Esophagus mucosa (tissue), 1 donor: ENCODE results near the gene DHRS11. TPM values are rescaled to one million over a fixed set of nuclear protein-coding genes. Genes with fewer than 3 reads are reported as not detected.
A peak's percentile ranks its signal among the peaks of the same experiment; 100 is the strongest.
"Not testable (repeated sequence)": the region's sequence is repeated elsewhere in the genome, so short reads cannot be mapped to it uniquely, and the experiment has no call there.

ENCODE experiments used
- ATAC-seq: fragments of 200-7000 bp; cut with Tn5 transposase; one replicate; pipeline ENCODE4 v1.9.1; 2020
- total RNA-seq: library from RNA; stranded (reverse); gene quantifications from one replicate; pipeline ENCODE4 v1.2.4, GENCODE V29; 2023
- donor health status: DM: yes; HTN: yes; CAD: no.

DHRS11 gene
- total RNA-seq, 1 donor from 2014 or later, result 8.4 TPM

GRCh38 chr17:36594626-36595401 is 3.1 kb downstream of the DHRS11 start:
- ATAC-seq, result no peak

- ATAC-seq, result no peak
These were observed 5.5 kb downstream of the DHRS11 start for GRCh38 chr17:36597226-36597625.

GRCh38 chr17:36597866-36598777 is 6.4 kb downstream of the DHRS11 start:
- no peak for ATAC-seq

DNA sequence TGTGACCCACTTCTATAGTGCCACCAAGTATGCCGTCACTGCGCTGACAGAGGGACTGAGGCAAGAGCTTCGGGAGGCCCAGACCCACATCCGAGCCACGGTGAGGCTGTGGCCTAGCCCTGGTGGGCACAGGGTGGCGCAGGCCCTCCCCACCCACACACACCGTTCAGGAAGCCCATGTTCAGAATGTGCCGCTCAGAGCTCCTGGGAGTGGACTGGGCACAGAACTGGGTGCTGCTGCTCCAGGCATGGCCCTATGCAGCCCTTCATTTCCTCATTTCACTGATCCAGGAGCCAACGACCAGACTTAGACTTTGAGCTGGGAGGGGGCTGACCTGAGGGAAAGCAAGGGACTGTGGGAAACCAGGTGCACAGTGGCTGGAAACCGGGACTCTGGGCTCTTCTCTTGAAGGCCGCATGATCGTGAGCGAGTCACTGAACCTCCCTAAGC is 7.3 kb downstream of the DHRS11 start:
- ATAC-seq, result no peak

GRCh38 chr17:36599546-36600250 is 8.0 kb downstream of the DHRS11 start:
- ATAC-seq, result no peak

- ATAC-seq, result no peak
These were observed 8.8 kb downstream of the DHRS11 start for GRCh38 chr17:36600465-36600864.

DNA sequence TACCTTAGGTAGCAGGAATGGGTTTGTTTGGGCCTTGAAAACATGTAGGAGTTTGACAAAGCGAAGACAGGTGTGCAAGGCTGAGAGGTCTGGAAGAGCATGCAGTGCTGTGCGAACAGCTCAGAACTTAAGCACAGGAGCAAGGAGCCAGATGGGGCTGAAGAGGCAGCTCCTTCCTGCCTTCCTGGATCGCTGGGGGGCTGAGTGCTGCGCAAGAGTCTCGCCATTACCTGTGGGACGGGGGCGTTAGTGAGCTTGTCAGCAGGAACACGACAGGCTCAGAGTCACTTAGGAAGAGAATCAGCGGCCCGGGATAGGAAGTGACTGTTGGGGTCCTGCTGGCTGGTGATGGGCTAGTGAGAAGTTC is 9.2 kb downstream of the DHRS11 start:
- peak; percentile 1 for ATAC-seq

GRCh38 chr17:36601303-36602029 is 9.8 kb downstream of the DHRS11 start, which contains the start of gene MRM1:
TSS of gene MRM1 (plus strand) at chr17:36601583. CDS start at chr17:36601811, 228 bp downstream.
- ATAC-seq, result peak; percentile 86

DNA sequence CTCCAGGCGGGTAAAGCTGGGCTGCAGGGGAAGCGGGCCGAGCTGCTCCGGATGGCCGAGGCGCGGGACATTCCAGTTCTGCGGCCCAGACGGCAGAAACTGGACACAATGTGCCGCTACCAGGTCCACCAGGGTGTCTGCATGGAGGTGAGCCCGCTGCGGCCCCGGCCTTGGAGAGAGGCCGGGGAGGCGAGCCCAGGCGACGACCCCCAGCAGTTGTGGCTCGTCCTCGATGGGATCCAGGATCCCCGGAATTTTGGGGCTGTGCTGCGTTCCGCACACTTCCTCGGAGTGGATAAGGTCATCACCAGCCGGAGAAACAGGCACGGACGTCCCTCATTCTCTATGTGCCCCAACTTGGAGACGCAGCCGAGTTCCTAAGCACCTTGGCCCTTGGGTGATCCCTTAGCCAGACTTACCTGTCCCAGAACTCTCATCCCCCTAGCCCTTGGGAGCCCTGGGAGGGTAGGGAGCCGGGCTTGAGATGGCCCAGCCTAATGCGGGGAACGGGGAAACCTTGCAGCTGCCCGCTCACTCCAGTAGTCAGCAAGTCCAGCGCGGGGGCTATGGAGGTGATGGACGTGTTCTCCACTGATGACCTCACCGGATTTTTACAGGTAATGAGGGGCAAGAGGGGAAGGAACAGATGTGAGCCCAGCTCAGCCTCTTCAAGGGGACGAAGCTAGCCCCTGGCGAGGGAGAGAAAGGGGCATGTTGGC is 10.5 kb downstream of the DHRS11 start:
- ATAC-seq, result peak; percentile 24

DNA sequence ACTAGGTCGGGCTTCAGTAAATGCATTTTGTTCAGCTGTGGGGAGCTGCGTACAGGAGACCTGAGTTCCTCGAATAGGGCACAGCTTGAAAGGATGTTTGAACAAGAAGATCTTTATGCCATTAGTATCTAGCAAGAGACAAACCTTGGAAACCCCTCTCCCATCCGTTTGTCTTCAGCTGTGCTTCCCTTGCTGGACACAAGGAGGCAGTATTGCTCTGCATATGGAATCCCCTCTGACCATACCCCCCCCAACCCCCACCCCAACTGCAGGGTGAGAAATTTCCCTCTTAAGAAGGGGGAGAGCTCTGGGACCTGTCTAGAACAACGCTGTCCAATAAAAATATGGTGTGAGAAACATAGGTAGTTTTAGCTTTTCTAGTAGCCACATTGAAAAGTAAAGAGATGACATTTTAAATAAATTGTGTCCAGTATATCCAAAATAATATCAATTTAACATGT is 11.3 kb downstream of the DHRS11 start:
- no peak for ATAC-seq

DNA sequence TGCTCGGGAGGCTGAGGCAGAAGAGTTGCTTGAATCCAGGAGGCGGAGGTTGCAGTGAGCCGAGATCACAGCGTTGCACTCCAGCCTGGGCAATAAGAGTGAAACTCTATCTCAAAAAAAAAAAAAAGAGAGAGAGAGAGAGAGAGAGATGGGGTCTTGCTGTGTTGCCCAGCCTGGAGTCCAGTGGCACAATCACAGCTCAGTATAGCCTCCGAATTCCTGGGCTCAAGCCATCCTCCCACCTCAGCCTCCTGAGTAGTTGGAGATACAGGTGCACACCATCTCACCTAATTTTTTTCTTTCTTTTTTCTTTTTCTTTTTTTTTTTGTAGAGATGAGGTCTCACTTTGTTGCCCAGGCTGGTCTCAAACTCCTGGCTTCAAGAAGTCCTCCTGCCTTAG is 13.3 kb downstream of the DHRS11 start:
- ATAC-seq, result not testable (repeated sequence)

GRCh38 chr17:36608280-36608679 is 16.6 kb downstream of the DHRS11 start:
- no peak for ATAC-seq

DNA sequence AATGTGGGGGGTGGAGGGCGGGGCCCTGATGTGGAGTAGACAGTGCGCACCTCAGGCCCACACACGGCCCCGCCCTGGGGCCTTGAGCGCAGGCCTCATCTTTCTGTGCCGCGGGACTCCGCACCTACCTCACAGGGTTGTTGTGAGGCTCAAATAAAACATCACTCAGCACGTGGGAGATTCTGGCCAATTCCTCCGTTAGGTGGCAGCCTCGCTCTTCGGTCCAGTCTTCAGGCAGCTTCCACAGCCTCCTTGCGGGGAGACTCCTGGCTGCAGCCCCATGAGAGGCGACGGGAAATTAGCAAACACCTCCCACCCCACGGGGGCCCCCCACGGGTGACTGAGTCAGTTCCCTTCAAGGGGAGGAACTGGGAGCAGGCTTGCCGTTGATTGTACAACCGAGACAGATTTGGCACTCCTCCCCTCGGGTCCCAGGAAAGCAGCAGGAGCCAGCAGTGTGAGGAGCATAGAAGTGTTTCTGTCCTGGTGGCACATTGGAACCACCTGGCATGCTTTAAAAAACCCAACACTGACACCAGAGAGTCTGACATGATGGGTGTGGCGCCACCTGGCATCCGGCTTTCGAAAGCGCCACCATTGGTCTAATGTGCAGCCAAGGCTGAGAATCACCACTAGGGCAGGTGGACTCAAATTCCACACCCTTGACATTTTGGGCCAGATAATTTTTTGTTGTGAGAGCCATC is 17.3 kb downstream of the DHRS11 start:
- ATAC-seq, result peak; percentile 63

DNA sequence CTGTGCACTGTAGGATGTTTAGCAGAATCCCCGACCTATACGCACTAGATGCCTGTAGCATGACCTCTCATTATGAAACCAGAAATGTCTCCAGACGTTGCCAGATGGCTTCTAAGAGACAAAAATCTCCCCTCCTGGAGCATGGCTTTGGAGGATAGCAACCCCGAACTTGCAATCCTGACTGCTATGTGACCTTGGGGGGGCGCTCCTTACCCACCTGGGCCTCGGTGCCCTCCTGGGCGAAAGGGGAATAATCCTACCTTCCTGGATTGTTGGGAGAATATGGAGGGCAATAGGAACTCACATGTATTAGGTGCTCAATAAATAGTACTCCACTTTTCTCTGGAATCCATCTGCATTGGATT is 17.8 kb downstream of the DHRS11 start:
- ATAC-seq, result no peak

- no peak for ATAC-seq
These were observed 18.8 kb downstream of the DHRS11 start for GRCh38 chr17:36610474-36610873.

DNA sequence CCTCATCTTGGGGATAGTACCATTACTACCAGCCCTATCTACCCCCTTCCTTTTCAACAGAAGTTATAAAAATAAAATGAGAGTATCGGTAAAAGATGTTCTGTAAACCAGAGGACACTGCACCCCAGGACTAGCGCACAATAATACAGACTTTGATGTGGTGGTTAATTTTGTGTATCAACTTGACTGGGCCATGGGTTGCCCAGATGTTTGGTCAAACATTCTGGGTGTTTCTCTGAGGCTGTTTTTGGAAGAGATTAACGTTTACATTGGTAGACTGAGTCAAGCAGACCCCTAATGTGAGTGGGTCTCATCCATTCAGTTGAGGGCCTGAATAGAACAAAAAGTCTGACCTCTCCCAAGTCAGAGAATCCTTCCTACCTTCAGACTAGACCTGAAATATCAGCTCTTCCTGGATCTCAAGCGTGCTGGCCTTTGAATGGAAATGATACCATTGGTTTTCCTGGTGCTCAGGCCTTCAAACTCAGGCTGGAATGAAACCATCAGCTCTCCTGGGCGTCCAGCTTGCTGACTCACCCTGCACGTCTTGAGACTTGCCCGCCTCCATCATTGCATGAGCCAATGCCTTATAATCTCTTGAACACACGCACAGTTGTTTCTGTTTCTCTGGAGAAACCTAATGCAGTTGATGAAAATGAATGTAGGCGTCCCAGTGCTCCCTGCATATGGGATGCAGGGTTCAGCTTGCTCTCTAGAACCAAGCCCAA is 19.8 kb downstream of the DHRS11 start:
- ATAC-seq, result peak; percentile 76

DNA sequence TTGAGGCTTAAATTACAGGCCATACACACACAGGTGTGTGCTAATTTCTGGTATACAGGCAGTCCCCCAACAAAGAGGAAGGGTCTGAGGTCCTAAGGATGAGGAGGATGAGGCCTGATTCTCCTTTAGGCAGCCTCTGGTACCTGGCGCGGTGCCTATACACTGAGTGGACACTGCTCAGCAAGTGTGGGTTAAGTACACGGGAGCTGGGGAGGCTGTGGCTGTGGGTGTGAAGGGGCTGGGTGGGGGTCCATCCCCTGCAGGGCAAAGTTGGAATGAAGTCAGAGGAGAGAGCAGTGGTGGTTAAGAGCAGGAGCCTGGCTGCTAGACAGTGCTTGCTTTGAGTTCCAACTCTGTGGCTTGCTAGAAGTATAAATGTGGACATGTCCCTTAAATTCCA is 20.6 kb downstream of the DHRS11 start:
- no peak for ATAC-seq

DNA sequence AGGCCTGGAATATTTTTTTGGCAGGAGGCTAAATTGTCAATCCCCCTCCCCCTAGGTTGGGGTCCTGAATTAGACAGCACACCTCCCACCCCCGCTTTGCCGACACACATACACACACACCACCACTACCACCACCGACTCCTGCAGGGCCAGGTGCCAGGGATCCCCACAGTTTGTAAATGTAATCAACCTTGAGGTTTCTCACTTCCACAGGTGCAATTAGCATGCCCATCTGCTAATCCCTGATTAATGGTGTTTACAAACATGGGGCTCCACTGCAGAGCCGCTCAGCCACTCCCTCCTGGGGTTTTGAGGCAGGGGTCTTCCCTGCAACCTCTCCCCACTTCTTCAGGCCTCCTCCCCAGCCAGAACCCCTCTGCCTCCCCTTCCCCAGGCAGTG is 21.5 kb downstream of the DHRS11 start:
- no peak for ATAC-seq

DNA sequence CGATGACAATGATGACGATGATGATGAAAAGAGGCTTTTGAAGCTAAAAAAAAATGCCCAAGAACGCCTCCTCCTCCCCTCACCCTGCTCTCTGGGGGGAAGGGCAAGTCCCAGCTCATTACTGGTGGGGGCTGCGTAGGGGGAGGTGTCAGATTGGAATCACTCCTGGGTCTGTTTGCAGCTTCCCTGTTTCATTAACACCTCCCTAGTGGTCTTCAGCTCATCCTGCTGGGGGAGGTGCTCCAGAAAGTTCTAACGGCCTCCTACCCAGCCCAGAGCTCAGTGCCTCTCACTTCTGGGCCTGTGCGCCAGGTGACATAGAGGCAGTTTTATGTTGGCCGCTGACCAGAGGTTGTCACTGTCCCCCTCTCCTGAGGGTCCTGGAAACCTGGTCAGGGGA is 22.4 kb downstream of the DHRS11 start:
- ATAC-seq, result no peak

DNA sequence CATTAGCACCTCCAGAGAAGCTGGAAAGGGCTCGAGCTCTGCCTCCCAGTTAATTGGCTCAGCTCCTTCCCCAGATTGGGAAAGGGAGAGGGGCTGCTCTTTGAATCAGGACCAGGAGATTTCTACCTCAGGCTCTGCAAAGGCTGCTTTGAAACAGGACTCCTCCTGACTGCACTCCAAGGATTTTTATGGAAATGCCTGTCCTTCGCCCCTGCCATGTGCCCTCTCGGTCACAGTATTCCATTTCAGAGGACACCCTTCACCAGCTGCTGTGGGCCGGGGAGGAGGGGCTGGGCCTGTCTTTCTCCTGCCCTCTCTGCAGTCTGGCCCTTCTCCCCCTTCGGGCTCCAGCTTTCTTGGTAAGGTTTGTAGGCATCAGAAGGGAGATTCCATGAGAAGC is 23.3 kb downstream of the DHRS11 start:
- no peak for ATAC-seq
